ENCODE data around the gene CDH24. TPM values are rescaled to one million over a fixed set of nuclear protein-coding genes. Genes with fewer than 3 reads are reported as not detected.

The CDH24 gene
- polyA plus RNA-seq, 3 donors: 0.13 to 0.14 TPM; not detected in 1

- H3K9me3 Mint-ChIP-seq: no peaks in the 10 kb centered on the region
- intact Hi-C loops (cut with micrococcal nuclease): loop anchor here (5.0 to 10.0 kb wide), 2 partner anchors 187 to 225 kb away; partner anchors contain the start of genes HOMEZ (in 1 of the 2) and PABPN1 (in 1 of the 2)
- H3K27me3 ChIP-seq (ENCODE audit: control insufficient read depth in 2 of 2, insufficient read depth in 2 of 2, low read length in 2 of 2): no peaks in the 10 kb centered on the region
- H3K36me3 Mint-ChIP-seq: peaks cover 29 to 32% of the 10 kb centered on the region in 2 donors
- H3K36me3 ChIP-seq (replicated peaks in 1 of 2; ENCODE audit: control insufficient read depth in 1 of 2, insufficient read depth in 2 of 2, low read length in 2 of 2): peaks cover 22 to 31% of the 10 kb centered on the region in 2 donors
- H3K79me2 ChIP-seq (ENCODE audit: insufficient read depth, low read length): peaks cover 66% of the 10 kb centered on the region
- peaks cover 47% of the 10 kb centered on the region for H4K20me1 ChIP-seq (ENCODE audit: insufficient read depth, low read length)
- WGBS (ENCODE audit: insufficient coverage): 97% methylated on average over 6 of the region's 7 CpGs
- no peaks in the 10 kb centered on the region for H3K9me3 ChIP-seq (replicated peaks in 1 of 2; ENCODE audit: control insufficient read depth in 1 of 2, insufficient read depth in 1 of 2, low read length in 2 of 2)
- H3K27ac Mint-ChIP-seq: peak overlapping the region in 2 of 7 donors; percentile 6 to 33
- H3K9ac ChIP-seq (ENCODE audit: insufficient read depth, low read length, poor library complexity, severe bottlenecking): no peak overlapping the region
- no peak for TF ChIP-seq CTCF (IDR thresholded peaks at IDR 0.05)
- H3K4me1 ChIP-seq (ENCODE audit: control insufficient read depth in 1 of 2, insufficient read depth in 2 of 2, low read length in 2 of 2): peaks cover 21 to 35% of the 10 kb centered on the region in 2 donors
- no peak overlapping the region for H3K4me3 Mint-ChIP-seq
- no peak overlapping the region for H3K27ac ChIP-seq (ENCODE audit: low read depth in 1 of 2, low read length in 2 of 2)
- DNase-seq: no peak
- no peak overlapping the region for H3K4me3 ChIP-seq (replicated peaks in 1 of 3; ENCODE audit: low read depth in 2 of 3, low read length in 3 of 3)
- H3K4me2 ChIP-seq (replicated peaks; ENCODE audit: extremely low read depth, low read length, poor library complexity, severe bottlenecking): no peak overlapping the region
- H3K4me1 Mint-ChIP-seq: peaks cover 29% of the 10 kb centered on the region
- H3K27me3 Mint-ChIP-seq (ENCODE audit: low read depth in 3 of 3): peaks cover 0 to 1% (median under 1%) of the 10 kb centered on the region in 3 donors
- no peak overlapping the region for H2AFZ ChIP-seq (ENCODE audit: insufficient read depth, low read depth, low read length, poor library complexity, severe bottlenecking)
Measured at GRCh38 chr14:23097786-23098185, 40.5 kb upstream of the CDH24 start.

GRCh38 chr14:23095196-23096108, 38.1 kb upstream of the CDH24 start, which contains the start of gene C14orf119:
Gene C14orf119 (plus strand): TSS chr14:23095505. CDS start chr14:23097659, 2,154 bp downstream.
- under 1% methylated on average over 29 of the region's 46 CpGs for WGBS (ENCODE audit: insufficient coverage)
- peak; percentile 100 for DNase-seq
- H3K9me3 ChIP-seq (replicated peaks in 1 of 2; ENCODE audit: control insufficient read depth in 1 of 2, insufficient read depth in 1 of 2, low read length in 2 of 2): no peaks in the 10 kb centered on the region
- H2AFZ ChIP-seq (ENCODE audit: insufficient read depth, low read depth, low read length, poor library complexity, severe bottlenecking): peak within 1 kb of the TSS; percentile 89
- peaks cover 88% of the 10 kb centered on the region for H3K79me2 ChIP-seq (ENCODE audit: insufficient read depth, low read length)
- H3K4me2 ChIP-seq (replicated peaks; ENCODE audit: extremely low read depth, low read length, poor library complexity, severe bottlenecking): peak within 1 kb of the TSS; percentile 88
- intact Hi-C loops (cut with micrococcal nuclease): loop anchor here (5.0 to 10.0 kb wide), 2 partner anchors 189 to 227 kb away; partner anchors contain the start of genes HOMEZ (in 1 of the 2) and PABPN1 (in 1 of the 2)
- Mint-ChIP-seq H3K36me3 (peaks cover 46 to 51% of the 10 kb centered on the region in 2 donors), H3K27me3 (ENCODE audit: low read depth in 3 of 3) (no peaks in the 10 kb centered on the region), H3K4me3 (no peak within 1 kb of the TSS), H3K4me1 (peaks cover 21% of the 10 kb centered on the region), H3K9me3 (no peaks in the 10 kb centered on the region), H3K27ac (no peak within 1 kb of the TSS)
- H3K27ac ChIP-seq (ENCODE audit: low read depth in 1 of 2, low read length in 2 of 2): peak within 1 kb of the TSS; percentile 95 to 96
- peaks cover 44 to 55% of the 10 kb centered on the region in 2 donors for H3K36me3 ChIP-seq (replicated peaks in 1 of 2; ENCODE audit: control insufficient read depth in 1 of 2, insufficient read depth in 2 of 2, low read length in 2 of 2)
- H3K4me3 ChIP-seq (replicated peaks in 1 of 3; ENCODE audit: low read depth in 2 of 3, low read length in 3 of 3): peak within 1 kb of the TSS; percentile 80 to 98 (median 88)
- no peak for TF ChIP-seq CTCF (IDR thresholded peaks at IDR 0.05)
- H4K20me1 ChIP-seq (ENCODE audit: insufficient read depth, low read length): peaks cover 61% of the 10 kb centered on the region
- H3K27me3 ChIP-seq (ENCODE audit: control insufficient read depth in 2 of 2, insufficient read depth in 2 of 2, low read length in 2 of 2): no peaks in the 10 kb centered on the region
- H3K4me1 ChIP-seq (ENCODE audit: control insufficient read depth in 1 of 2, insufficient read depth in 2 of 2, low read length in 2 of 2): peaks cover 21 to 35% of the 10 kb centered on the region in 2 donors
- H3K9ac ChIP-seq (ENCODE audit: insufficient read depth, low read length, poor library complexity, severe bottlenecking): peak within 1 kb of the TSS; percentile 98

Data from CD14-positive monocyte (primary cell).